Tibial nerve (tissue), 4 donors: ENCODE data around the gene NELL2. TPM values are rescaled to one million over a fixed set of nuclear protein-coding genes. Genes with fewer than 3 reads are reported as not detected.

Experiments
- DNase-seq, 2 donors: peaks; one replicate each; pipeline ENCODE4 v3.0.0-alpha.2; 2019; ENCODE audit warnings: low spot score in 2 of 2
- H3K27ac ChIP-seq, 4 donors: fragments of 200-600 bp; sonication (generic) in 3 of 4; one replicate each; pipeline ENCODE4 v1.5.1; 2017 to 2019; ENCODE audit warnings: mild to moderate bottlenecking in 1 of 4
- H3K27me3 ChIP-seq, 2 donors: fragments of 200-600 bp; sonication (generic) in 1 of 2; one replicate each; pipeline versions ENCODE4 v1.5.1 to v1.6.0; 2017 to 2019
- H3K36me3 ChIP-seq, 3 donors: fragments of 200-600 bp; sonication (generic); one replicate each; pipeline ENCODE4 v1.5.1; 2018 to 2019
- H3K4me1 ChIP-seq, 4 donors: fragments of 200-600 bp; sonication (generic) in 3 of 4; one replicate each; pipeline ENCODE4 v1.5.1; 2017 to 2019
- H3K4me3 ChIP-seq, 4 donors: fragments of 200-600 bp; sonication (generic) in 3 of 4; one replicate each; pipeline ENCODE4 v1.5.1; 2017 to 2019; ENCODE audit warnings: mild to moderate bottlenecking in 1 of 4, moderate library complexity in 1 of 4
- H3K9me3 ChIP-seq, 4 donors: fragments of 200-600 bp; sonication (generic) in 3 of 4; one replicate each; pipeline ENCODE4 v1.5.1; 2017 to 2019
- EP300 ChIP-seq, 2 donors: sonication (generic); formaldehyde crosslinking; IDR thresholded peaks; one replicate each; pipeline ENCODE4 v1.6.1; 2017; ENCODE audit warnings: antibody characterized with exemption in 2 of 2, mild to moderate bottlenecking in 1 of 2
- POLR2A ChIP-seq, 2 donors: fragments of 450-650 bp; IDR thresholded peaks; one replicate each; pipeline ENCODE4 v1.6.1; 2017; ENCODE audit warnings: antibody characterized with exemption in 2 of 2, mild to moderate bottlenecking in 2 of 2, moderate library complexity in 2 of 2
- WGBS, 2 donors: methylation state at CpG; one replicate each; pipeline ENCODE4 v1.1.5; 2018; 5-methylcytosine and 5-hydroxymethylcytosine counted together
- total RNA-seq, 4 donors: library from RNA; depleted of rRNA; stranded (reverse); fragments of >200 nt; gene quantifications; one replicate each; pipeline ENCODE4 v1.1.0, GENCODE V29; 2016
- TF ChIP-seq, protein P1 (sequence below), 5 experiments: fragments of 200-600 bp in 3 of 5; fragments of 450-650 bp in 2 of 5; sonication (generic) in 3 of 5; IDR thresholded peaks; one replicate each; pipeline ENCODE4 v1.5.1; 2016 to 2019; ENCODE audit warnings: antibody characterized with exemption in 5 of 5, mild to moderate bottlenecking in 3 of 5, moderate library complexity in 2 of 5

NELL2 gene
- total RNA-seq, 4 donors from 2014 or later = 0.22 to 0.90 (median 0.63) TPM; not detected in 1

- no peaks in the 10 kb centered on the region for H3K36me3 ChIP-seq
- no peak for DNase-seq
- no peaks in the 10 kb centered on the region for H3K9me3 ChIP-seq
- TF ChIP-seq EP300 (IDR thresholded peaks at IDR 0.05) (no peak), POLR2A (IDR thresholded peaks at IDR 0.05) (no peak)
- TF ChIP-seq, protein P1, sequence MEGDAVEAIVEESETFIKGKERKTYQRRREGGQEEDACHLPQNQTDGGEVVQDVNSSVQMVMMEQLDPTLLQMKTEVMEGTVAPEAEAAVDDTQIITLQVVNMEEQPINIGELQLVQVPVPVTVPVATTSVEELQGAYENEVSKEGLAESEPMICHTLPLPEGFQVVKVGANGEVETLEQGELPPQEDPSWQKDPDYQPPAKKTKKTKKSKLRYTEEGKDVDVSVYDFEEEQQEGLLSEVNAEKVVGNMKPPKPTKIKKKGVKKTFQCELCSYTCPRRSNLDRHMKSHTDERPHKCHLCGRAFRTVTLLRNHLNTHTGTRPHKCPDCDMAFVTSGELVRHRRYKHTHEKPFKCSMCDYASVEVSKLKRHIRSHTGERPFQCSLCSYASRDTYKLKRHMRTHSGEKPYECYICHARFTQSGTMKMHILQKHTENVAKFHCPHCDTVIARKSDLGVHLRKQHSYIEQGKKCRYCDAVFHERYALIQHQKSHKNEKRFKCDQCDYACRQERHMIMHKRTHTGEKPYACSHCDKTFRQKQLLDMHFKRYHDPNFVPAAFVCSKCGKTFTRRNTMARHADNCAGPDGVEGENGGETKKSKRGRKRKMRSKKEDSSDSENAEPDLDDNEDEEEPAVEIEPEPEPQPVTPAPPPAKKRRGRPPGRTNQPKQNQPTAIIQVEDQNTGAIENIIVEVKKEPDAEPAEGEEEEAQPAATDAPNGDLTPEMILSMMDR (IDR thresholded peaks at IDR 0.05) = no peak
- H3K4me3 ChIP-seq = no peak overlapping the region
- H3K4me1 ChIP-seq = no peaks in the 10 kb centered on the region
- 81 to 89% methylated on average over 3 of the region's 3 CpGs for WGBS, 2 donors
- H3K27ac ChIP-seq = no peak overlapping the region
- H3K27me3 ChIP-seq = no peaks in the 10 kb centered on the region
Measured at GRCh38 chr12:44889926-44890325, 13.8 kb upstream of the NELL2 start.

- Histone ChIP-seq H3K4me3 (no peak overlapping the region), H3K9me3 (no peaks in the 10 kb centered on the region), H3K27me3 (no peaks in the 10 kb centered on the region), H3K27ac (no peak overlapping the region), H3K36me3 (no peaks in the 10 kb centered on the region), H3K4me1 (no peaks in the 10 kb centered on the region)
- no peak for TF ChIP-seq EP300 (IDR thresholded peaks at IDR 0.05)
- TF ChIP-seq, protein P1 (IDR thresholded peaks at IDR 0.05) = no peak
- no peak for TF ChIP-seq POLR2A (IDR thresholded peaks at IDR 0.05)
- DNase-seq = no peak
- WGBS, 2 donors = 83% methylated on average over 3 of the region's 3 CpGs
Measured at GRCh38 chr12:44889162-44889561, 13.0 kb upstream of the NELL2 start.

DNA sequence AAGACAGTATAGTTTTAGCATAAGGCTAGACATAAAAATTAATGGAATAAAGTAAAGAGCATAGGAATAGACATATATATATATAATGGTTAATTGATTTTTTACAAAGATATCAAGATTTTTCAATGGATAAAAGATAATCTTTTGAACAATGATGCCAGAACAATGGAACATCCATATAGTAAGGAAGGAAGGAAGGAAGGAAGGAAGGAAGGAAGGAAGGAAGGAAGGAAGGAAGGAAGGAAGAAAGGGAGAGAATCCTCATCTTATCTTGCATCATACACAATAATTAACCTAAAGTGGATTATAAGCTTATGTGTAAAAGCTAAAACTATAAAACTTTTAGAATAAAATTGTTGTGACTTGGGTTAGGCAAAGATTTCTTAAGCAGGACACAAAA, 9.8 kb upstream of the NELL2 start:
- Histone ChIP-seq H3K27ac (no peak overlapping the region), H3K4me3 (no peak overlapping the region), H3K36me3 (no peaks in the 10 kb centered on the region), H3K9me3 (peaks cover 0 to 18% (median under 1%) of the 10 kb centered on the region in 4 donors), H3K27me3 (no peaks in the 10 kb centered on the region), H3K4me1 (no peaks in the 10 kb centered on the region)
- TF ChIP-seq, protein P1 (IDR thresholded peaks at IDR 0.05) = no peak
- TF ChIP-seq POLR2A (IDR thresholded peaks at IDR 0.05) (no peak), EP300 (IDR thresholded peaks at IDR 0.05) (no peak)
- DNase-seq = no peak

DNA sequence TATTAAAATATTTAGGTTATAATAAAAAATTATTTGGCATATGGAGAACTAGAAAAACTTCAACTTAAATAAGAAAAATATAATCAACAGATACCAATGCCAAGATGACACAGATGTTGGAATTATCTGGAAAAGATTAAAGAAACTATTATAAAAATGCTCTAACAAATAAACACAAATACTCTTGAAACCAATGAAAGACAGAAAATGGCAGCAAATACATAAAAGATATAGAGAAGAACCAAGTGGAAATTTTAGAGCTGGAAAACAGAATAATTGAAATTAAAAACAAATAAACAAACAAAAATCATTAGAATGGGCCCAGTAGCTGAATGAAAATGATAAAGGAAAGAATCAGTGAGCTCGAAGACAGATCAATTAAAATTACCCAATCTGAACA, 5.1 kb upstream of the NELL2 start:
- TF ChIP-seq, protein P1 (IDR thresholded peaks at IDR 0.05) = no peak
- no peak for TF ChIP-seq EP300 (IDR thresholded peaks at IDR 0.05)
- no peak for TF ChIP-seq POLR2A (IDR thresholded peaks at IDR 0.05)
- DNase-seq = no peak
- Histone ChIP-seq H3K36me3 (no peaks in the 10 kb centered on the region), H3K4me3 (no peak overlapping the region), H3K27me3 (peaks cover 0 to 5% of the 10 kb centered on the region in 2 donors), H3K4me1 (peaks cover 0 to 12% (median 8%) of the 10 kb centered on the region in 4 donors), H3K27ac (no peak overlapping the region), H3K9me3 (peaks cover 0 to 36% (median 2%) of the 10 kb centered on the region in 4 donors)
- 88 to 89% methylated on average over 1 of the region's 1 CpG for WGBS, 2 donors

GRCh38 chr12:44876544-44877410, 662 bp upstream of the NELL2 start:
- H3K27me3 ChIP-seq = peaks cover 0 to 32% of the 10 kb centered on the region in 2 donors
- TF ChIP-seq POLR2A (IDR thresholded peaks at IDR 0.05) = no peak
- TF ChIP-seq EP300 (IDR thresholded peaks at IDR 0.05) = no peak
- TF ChIP-seq, protein P1 (IDR thresholded peaks at IDR 0.05) = no peak
- peaks cover 0 to 26% (median 2%) of the 10 kb centered on the region in 4 donors for H3K9me3 ChIP-seq
- no peaks in the 10 kb centered on the region for H3K36me3 ChIP-seq
- DNase-seq = no peak
- 3 to 4% methylated on average over 38 to 41 of the region's 42 CpGs for WGBS, 2 donors
- H3K4me3 ChIP-seq = peak overlapping the region; percentile 33 to 61 (median 50)
- no peak overlapping the region for H3K27ac ChIP-seq
- peaks cover 0 to 32% (median 17%) of the 10 kb centered on the region in 4 donors for H3K4me1 ChIP-seq
